Mesenchymal stem cell (in vitro differentiated cells and primary cell): Measurements from ENCODE around the gene R3HCC1L.

ENCODE experiments used
- DNase-seq: peaks from one replicate; pipeline ENCODE4 v3.0.0-alpha.2; 2013
- H2AFZ ChIP-seq: one replicate; pipeline ENCODE4 v1.6.1; 2013; ENCODE audit warnings: low read depth, mild to moderate bottlenecking, control low read depth, inconsistent platforms, low read length, moderate library complexity
- H2AK5ac ChIP-seq: 2 replicates; pipeline ENCODE4 v1.6.1; 2013; ENCODE audit warnings: low read length, moderate library complexity, mild to moderate bottlenecking, inconsistent platforms; ENCODE audit not compliant: severe bottlenecking
- H2BK120ac ChIP-seq: one replicate; pipeline ENCODE4 v1.6.1; 2013; ENCODE audit warnings: low read depth, mild to moderate bottlenecking, inconsistent platforms, low read length, moderate library complexity
- H2BK12ac ChIP-seq, 2 experiments: one replicate each; pipeline ENCODE4 v1.6.1; 2013; ENCODE audit warnings: inconsistent platforms in 2 of 2, low read length in 2 of 2, mild to moderate bottlenecking in 2 of 2, moderate library complexity in 2 of 2, control low read depth in 1 of 2
- H2BK15ac ChIP-seq: one replicate; pipeline ENCODE4 v1.6.1; 2013; ENCODE audit warnings: mild to moderate bottlenecking, low read depth, inconsistent platforms; ENCODE audit not compliant: poor library complexity, severe bottlenecking
- H2BK5ac ChIP-seq: 2 replicates; pipeline ENCODE4 v1.6.1; 2013; ENCODE audit warnings: low read depth, mild to moderate bottlenecking, low read length, control low read depth, inconsistent platforms; ENCODE audit not compliant: poor library complexity, severe bottlenecking
- H3K14ac ChIP-seq, 2 experiments: one replicate each; pipeline ENCODE4 v1.6.1; 2013; ENCODE audit warnings: inconsistent platforms in 2 of 2, low read length in 2 of 2, control low read depth in 1 of 2, mild to moderate bottlenecking in 1 of 2, moderate library complexity in 1 of 2
- H3K18ac ChIP-seq, 2 experiments: one replicate each; pipeline ENCODE4 v1.6.1; 2013; ENCODE audit warnings: inconsistent platforms in 2 of 2, low read length in 2 of 2, control low read depth in 1 of 2, low read depth in 1 of 2, mild to moderate bottlenecking in 1 of 2
- H3K23ac ChIP-seq, 2 experiments: one replicate each; pipeline ENCODE4 v1.6.1; 2013; ENCODE audit warnings: inconsistent platforms in 2 of 2, low read length in 2 of 2, mild to moderate bottlenecking in 2 of 2, moderate library complexity in 2 of 2, control low read depth in 1 of 2
- H3K27ac ChIP-seq: 2 replicates; pipeline ENCODE4 v1.5.1; 2013; ENCODE audit warnings: mild to moderate bottlenecking, moderate library complexity, low read length, control low read depth, inconsistent platforms; ENCODE audit not compliant: poor library complexity, severe bottlenecking
- H3K27me3 ChIP-seq, 2 experiments: 2 replicates each; pipeline versions ENCODE4 v1.6.1 to v1.7.0; 2013; ENCODE audit warnings: low read length in 2 of 2, mild to moderate bottlenecking in 2 of 2, moderate library complexity in 2 of 2, control low read depth in 1 of 2, inconsistent platforms in 1 of 2; ENCODE audit not compliant: control insufficient read depth in 1 of 2, insufficient read depth in 1 of 2
- H3K36me3 ChIP-seq, 2 experiments: 2 replicates each; pipeline versions ENCODE4 v1.6.1 to v1.7.0; 2013; ENCODE audit warnings: low read length in 2 of 2, control low read depth in 1 of 2, inconsistent platforms in 1 of 2, low read depth in 1 of 2, mild to moderate bottlenecking in 1 of 2; ENCODE audit not compliant: insufficient read depth in 2 of 2, control insufficient read depth in 1 of 2
- H3K4ac ChIP-seq, 2 experiments: one replicate each; pipeline ENCODE4 v1.6.1; 2013; ENCODE audit warnings: inconsistent platforms in 2 of 2, low read length in 2 of 2, mild to moderate bottlenecking in 2 of 2, moderate library complexity in 2 of 2, control low read depth in 1 of 2, low read depth in 1 of 2
- H3K4me1 ChIP-seq: 2 replicates; pipeline ENCODE4 v1.6.1; 2013; ENCODE audit warnings: low read depth, low read length, control low read depth; ENCODE audit not compliant: control insufficient read depth, insufficient read depth
- H3K4me2 ChIP-seq: 2 replicates; pipeline ENCODE4 v1.6.1; 2013; ENCODE audit warnings: low read length, mild to moderate bottlenecking, inconsistent platforms; ENCODE audit not compliant: poor library complexity, severe bottlenecking
- H3K4me3 ChIP-seq, 2 experiments: 2 replicates each; pipeline versions ENCODE4 v1.5.1 to v1.7.0; 2013; ENCODE audit warnings: low read length in 2 of 2, mild to moderate bottlenecking in 2 of 2, control low read depth in 1 of 2, low read depth in 1 of 2; ENCODE audit not compliant: insufficient read depth in 1 of 2
- H3K79me1 ChIP-seq: replicated peaks from 2 replicates; pipeline ENCODE4 v1.6.1; 2013; ENCODE audit warnings: mild to moderate bottlenecking, control low read depth, low read length, inconsistent platforms; ENCODE audit not compliant: poor library complexity, severe bottlenecking
- H3K9ac ChIP-seq: 2 replicates; pipeline ENCODE4 v1.7.0; 2013; ENCODE audit warnings: mild to moderate bottlenecking, low read length, moderate library complexity
- H3K9me3 ChIP-seq: 2 replicates; pipeline ENCODE4 v1.7.0; 2013; ENCODE audit warnings: mild to moderate bottlenecking, low read length; ENCODE audit not compliant: control insufficient read depth
- H4K8ac ChIP-seq: one replicate; pipeline ENCODE4 v1.6.1; 2013; ENCODE audit warnings: inconsistent platforms, mild to moderate bottlenecking, low read length, moderate library complexity
- H4K91ac ChIP-seq: one replicate; pipeline ENCODE4 v1.6.1; 2013; ENCODE audit warnings: mild to moderate bottlenecking, low read length, inconsistent platforms
- WGBS: methylation state at CpG from one replicate; pipeline ENCODE4 v1.1.7; 2013; ENCODE audit warnings: mixed read lengths; 5-methylcytosine and 5-hydroxymethylcytosine counted together

R3HCC1L gene

DNA sequence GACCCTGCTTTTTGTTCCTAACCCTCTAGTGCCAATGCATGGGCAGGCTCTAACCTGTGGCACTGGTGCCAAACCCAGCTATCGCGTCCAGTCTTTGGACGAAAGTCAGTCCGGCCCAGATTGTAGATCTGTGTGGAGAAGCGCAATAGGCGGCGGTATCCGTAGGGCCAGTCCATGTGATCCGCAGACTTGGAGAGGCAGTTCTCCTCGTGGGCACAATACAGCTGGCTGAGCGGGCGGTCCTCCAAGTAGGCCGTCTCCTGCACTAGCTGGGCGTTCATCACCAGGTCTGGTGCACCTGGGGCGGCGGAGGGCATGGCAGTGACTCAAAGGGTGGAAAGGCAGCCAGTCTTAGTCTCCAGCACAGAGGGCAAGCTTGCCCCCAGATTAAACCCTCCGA lies 119.0 kb downstream of the R3HCC1L start:
- Histone ChIP-seq H3K79me1 (peaks cover 3% of the 10 kb centered on the region), H3K23ac (no peak overlapping the region), H3K4ac (no peak overlapping the region), H4K8ac (no peak overlapping the region), H3K14ac (no peak overlapping the region), H2BK15ac (no peak overlapping the region), H2AFZ (no peak overlapping the region), H3K9me3 (no peaks in the 10 kb centered on the region), H3K4me1 (peaks cover 14% of the 10 kb centered on the region), H2AK5ac (no peak overlapping the region), H2BK12ac (no peak overlapping the region), H3K36me3 (peaks cover 60 to 92% of the 10 kb centered on the region in 2 experiments), H3K27ac (no peak overlapping the region), H3K27me3 (no peaks in the 10 kb centered on the region), H3K4me3 (no peak overlapping the region), H4K91ac (no peak overlapping the region), H2BK5ac (no peak overlapping the region), H2BK120ac (no peak overlapping the region), H3K4me2 (no peak overlapping the region), H3K18ac (no peak overlapping the region), H3K9ac (no peak overlapping the region)
- no peak for DNase-seq
- WGBS, result 96% methylated on average over 17 of the region's 17 CpGs

DNA sequence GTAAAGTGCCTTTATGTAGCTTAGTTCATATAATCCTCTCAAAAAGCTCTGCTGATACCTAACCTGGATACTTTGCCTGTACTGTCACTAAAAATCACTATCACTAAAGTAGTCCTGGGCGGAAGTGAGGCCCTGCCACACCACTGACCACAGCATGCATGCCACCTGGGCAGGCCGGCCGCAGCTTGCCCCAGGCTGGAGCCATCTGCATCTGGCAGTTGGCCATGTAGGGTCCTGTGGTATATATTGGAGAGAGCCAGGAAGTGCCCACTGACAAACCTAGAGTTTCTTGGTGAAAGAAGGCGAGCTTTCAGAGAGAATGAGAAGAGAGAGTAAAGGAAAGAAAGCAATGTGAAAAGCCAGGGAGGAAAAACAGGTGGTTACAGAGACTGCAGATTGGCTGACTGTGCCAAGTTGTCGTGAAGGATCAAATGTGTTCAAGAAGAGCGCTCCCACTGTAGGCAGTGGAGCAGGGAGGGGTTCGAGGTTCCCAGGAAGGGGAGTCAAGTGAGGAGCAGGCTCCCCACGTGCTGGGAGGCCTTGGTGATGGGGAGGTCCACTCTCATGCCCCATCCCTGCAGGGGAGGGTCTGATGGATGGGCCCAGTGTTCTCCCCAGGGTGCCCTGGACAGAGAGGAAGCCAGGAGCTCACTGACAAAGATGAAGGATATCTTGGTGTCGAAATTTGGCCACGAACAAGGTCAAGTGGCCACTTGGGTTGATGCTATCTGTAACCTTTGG lies 119.9 kb downstream of the R3HCC1L start:
- Histone ChIP-seq H2AK5ac (no peak overlapping the region), H3K18ac (no peak overlapping the region), H3K9ac (no peak overlapping the region), H2AFZ (no peak overlapping the region), H3K79me1 (peaks cover 2% of the 10 kb centered on the region), H3K23ac (no peak overlapping the region), H4K8ac (no peak overlapping the region), H2BK15ac (no peak overlapping the region), H2BK5ac (no peak overlapping the region), H2BK120ac (no peak overlapping the region), H4K91ac (no peak overlapping the region), H2BK12ac (no peak overlapping the region), H3K4me2 (no peak overlapping the region), H3K4me1 (peaks cover 20% of the 10 kb centered on the region), H3K27ac (no peak overlapping the region), H3K14ac (no peak overlapping the region), H3K4me3 (no peak overlapping the region), H3K9me3 (no peaks in the 10 kb centered on the region), H3K4ac (no peak overlapping the region), H3K27me3 (no peaks in the 10 kb centered on the region), H3K36me3 (peaks cover 59 to 90% of the 10 kb centered on the region in 2 experiments)
- 90% methylated on average over 10 of the region's 10 CpGs for WGBS
- DNase-seq, result no peak

DNA sequence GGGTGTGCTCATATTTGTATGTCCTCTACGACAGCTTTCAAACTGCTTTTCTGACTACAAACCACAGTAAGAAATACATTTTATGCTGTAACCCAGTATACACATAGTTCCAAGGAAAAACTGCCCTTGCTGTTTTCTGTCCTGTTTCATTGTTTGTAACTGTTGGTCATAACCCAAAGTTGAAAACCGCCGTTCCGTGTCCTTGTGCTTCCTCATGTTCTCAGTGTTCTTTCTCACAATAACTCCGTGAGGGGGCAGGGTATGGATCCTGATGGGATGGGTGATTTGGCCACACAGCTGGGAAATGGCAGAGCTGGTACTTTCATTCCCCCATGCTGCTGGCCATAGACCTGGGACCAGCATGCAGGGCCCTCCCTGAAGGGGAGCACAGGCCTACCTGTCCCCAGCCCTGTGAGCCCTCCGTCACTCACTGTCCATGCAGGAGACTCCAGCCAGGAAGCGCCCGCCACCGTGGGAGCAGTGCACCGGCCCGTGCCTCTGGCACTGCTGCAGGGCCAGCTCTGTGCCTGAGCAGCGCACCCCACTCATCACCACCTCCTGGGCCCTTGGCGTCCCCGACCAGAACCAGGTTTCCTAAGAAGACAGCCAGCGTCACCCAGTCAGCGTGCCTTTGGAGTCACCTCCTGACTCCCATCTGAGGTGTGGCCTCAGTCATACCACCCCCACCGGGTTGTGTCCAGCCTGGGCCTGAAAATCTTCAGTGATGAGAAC lies 120.9 kb downstream of the R3HCC1L start:
- no peak overlapping the region for H2BK120ac ChIP-seq
- no peak overlapping the region for H2AFZ ChIP-seq
- no peak overlapping the region for H3K27ac ChIP-seq
- H3K14ac ChIP-seq, result peak overlapping the region in 1 of 2 experiments; percentile 9
- no peak overlapping the region for H3K9ac ChIP-seq
- 94% methylated on average over 17 of the region's 17 CpGs for WGBS
- H3K36me3 ChIP-seq, result peaks cover 54 to 80% of the 10 kb centered on the region in 2 experiments
- H3K9me3 ChIP-seq, result no peaks in the 10 kb centered on the region
- H3K79me1 ChIP-seq, result no peaks in the 10 kb centered on the region
- peaks cover 25% of the 10 kb centered on the region for H3K4me1 ChIP-seq
- no peak overlapping the region for H2BK5ac ChIP-seq
- no peak overlapping the region for H2BK12ac ChIP-seq
- H3K18ac ChIP-seq, result no peak overlapping the region
- H3K4me2 ChIP-seq, result no peak overlapping the region
- H3K23ac ChIP-seq, result no peak overlapping the region
- no peak for DNase-seq
- H3K4ac ChIP-seq, result no peak overlapping the region
- H3K27me3 ChIP-seq, result no peaks in the 10 kb centered on the region
- no peak overlapping the region for H2AK5ac ChIP-seq
- no peak overlapping the region for H2BK15ac ChIP-seq
- no peak overlapping the region for H3K4me3 ChIP-seq
- no peak overlapping the region for H4K8ac ChIP-seq
- no peak overlapping the region for H4K91ac ChIP-seq

DNA sequence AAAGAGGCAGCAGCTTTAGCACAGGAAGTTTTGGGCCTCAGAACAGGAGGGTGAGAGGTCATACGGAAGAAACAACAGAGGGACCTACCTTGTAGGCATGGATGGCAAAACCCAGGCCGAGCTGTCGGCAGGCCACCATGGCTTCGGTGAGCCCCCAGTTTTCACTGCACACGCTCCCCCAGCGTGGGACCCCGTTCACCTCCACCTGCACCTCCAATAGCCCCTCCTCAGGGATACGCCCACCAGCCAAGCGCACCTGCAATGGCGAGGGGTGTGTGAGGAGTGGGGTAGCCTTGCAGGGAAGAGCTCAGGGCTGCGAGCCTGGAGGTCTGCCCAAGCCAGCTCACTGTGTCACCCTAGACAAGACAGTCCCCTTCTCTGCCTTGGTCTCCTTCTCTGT lies 122.2 kb downstream of the R3HCC1L start:
- DNase-seq, result no peak
- H3K23ac ChIP-seq, result no peak overlapping the region
- no peak overlapping the region for H3K27ac ChIP-seq
- no peaks in the 10 kb centered on the region for H3K79me1 ChIP-seq
- H3K18ac ChIP-seq, result no peak overlapping the region
- H4K91ac ChIP-seq, result no peak overlapping the region
- no peak overlapping the region for H3K14ac ChIP-seq
- H2BK120ac ChIP-seq, result no peak overlapping the region
- 88% methylated on average over 7 of the region's 11 CpGs for WGBS
- no peak overlapping the region for H3K9ac ChIP-seq
- H3K9me3 ChIP-seq, result no peaks in the 10 kb centered on the region
- H2BK5ac ChIP-seq, result no peak overlapping the region
- no peak overlapping the region for H3K4me3 ChIP-seq
- no peak overlapping the region for H2AK5ac ChIP-seq
- H3K27me3 ChIP-seq, result no peaks in the 10 kb centered on the region
- no peak overlapping the region for H2BK12ac ChIP-seq
- no peak overlapping the region for H3K4me2 ChIP-seq
- peaks cover 30% of the 10 kb centered on the region for H3K4me1 ChIP-seq
- no peak overlapping the region for H3K4ac ChIP-seq
- no peak overlapping the region for H2BK15ac ChIP-seq
- H3K36me3 ChIP-seq, result peaks cover 57 to 73% of the 10 kb centered on the region in 2 experiments
- no peak overlapping the region for H4K8ac ChIP-seq
- no peak overlapping the region for H2AFZ ChIP-seq
